ENCODE measurements around the gene GPR89A.
A peak's percentile ranks its signal among the peaks of the same experiment; 100 is the strongest.
"Not testable (repeated sequence)": the region's sequence is repeated elsewhere in the genome, so short reads cannot be mapped to it uniquely, and the experiment has no call there.

Gene GPR89A

GRCh38 chr1:145686078-145686477, 78.3 kb downstream of the GPR89A start:
- DNase-seq (ENCODE audit: low spot score), result not testable (repeated sequence)

GRCh38 chr1:145688328-145688727, 80.5 kb downstream of the GPR89A start:
- DNase-seq (ENCODE audit: low spot score), result no peak

GRCh38 chr1:145688924-145689323, 81.1 kb downstream of the GPR89A start:
- DNase-seq (ENCODE audit: low spot score), result no peak

DNA sequence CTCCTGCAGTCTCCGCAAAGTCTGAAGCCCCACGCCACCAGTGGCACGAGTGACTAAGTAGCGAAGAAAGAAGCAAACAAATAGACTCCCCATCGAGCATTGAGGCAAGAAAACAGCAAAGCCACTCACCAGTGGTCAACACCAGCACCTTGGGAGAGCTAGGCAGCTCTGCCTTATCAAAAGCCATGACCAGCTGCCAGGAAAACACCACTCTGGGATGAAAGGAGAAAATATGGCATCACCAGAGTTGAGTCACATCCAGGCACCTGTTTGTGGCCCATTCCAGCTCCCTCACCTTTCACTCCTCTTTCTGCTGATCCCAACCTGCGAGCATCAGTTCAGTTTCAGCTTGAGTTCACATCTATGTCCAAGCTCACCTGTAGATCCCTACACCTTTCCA, 82.1 kb downstream of the GPR89A start:
- DNase-seq (ENCODE audit: low spot score), result no peak

DNA sequence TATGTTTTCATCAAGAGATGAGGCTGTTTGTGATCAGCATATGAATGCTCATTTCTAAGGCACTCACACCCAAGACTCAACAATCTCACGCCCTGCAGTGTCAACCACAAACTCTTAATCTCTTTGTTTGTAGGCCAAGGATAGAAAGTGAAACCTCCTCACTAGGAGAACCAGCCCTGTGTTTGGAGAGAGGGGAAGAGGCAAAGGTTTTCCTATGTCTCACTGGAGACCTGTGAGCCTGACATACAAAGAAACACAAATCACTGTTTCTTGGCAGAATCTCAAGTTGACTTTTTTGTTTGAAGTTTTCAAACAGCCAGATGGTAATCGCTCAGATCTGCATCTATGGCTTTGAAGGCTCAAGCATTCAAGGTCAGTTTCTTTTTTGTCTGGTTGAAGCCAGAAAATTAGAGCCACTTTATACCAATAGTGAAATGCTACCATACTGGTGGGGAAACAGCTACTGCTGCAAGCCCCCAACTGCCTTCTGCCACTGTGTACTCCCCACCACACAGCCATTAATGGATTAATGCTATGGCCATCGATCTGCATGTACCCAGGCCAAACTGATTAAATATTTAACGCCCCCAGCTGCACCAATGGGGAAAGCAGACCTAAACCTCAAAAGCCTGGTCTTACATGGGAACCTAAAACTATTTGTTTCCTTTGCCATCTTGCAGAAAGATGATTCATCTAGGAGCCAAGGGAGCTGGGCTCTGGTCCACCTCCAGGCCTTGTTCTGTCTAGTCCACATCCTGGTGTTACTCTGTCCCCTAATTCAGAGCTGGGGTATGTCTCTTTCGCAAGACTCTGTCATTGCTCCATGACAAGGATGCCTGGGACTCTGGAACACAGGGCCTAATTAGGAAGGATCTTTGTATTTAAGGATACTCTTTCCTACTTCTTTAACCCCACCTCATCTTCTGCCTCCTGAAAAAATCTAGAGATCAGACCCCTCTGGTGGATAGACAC, 83.1 kb downstream of the GPR89A start:
- no peak for DNase-seq (ENCODE audit: low spot score)

GRCh38 chr1:145692785-145693443, 85.1 kb downstream of the GPR89A start:
- no peak for DNase-seq (ENCODE audit: low spot score)

GRCh38 chr1:145695821-145696629, 88.2 kb downstream of the GPR89A start:
- DNase-seq (ENCODE audit: low spot score), result no peak

- DNase-seq (ENCODE audit: low spot score), result no peak
Measured at GRCh38 chr1:145696630-145696960, 88.8 kb downstream of the GPR89A start.

- DNase-seq (ENCODE audit: low spot score), result no peak
Measured at GRCh38 chr1:145701306-145701862, 93.6 kb downstream of the GPR89A start.

DNA sequence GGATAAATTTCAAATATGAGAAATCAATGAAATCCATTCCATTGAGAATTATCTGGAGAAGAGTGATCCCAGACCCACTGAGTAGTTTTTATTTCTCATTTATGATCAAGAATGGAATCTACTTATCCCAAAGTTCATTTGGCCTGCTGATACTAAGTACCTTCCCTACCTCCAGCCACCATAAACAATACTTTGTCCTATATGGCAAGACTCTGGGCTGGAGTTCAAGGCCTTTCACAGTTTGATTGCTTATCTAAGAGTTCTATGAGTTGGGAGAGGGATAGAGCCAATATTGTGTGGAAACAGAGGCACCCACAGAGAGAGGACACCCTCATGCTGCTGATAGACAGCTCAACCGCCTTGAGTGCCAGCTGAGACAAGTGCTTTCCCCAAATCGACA, 94.3 kb downstream of the GPR89A start:
- no peak for DNase-seq (ENCODE audit: low spot score)

DNA sequence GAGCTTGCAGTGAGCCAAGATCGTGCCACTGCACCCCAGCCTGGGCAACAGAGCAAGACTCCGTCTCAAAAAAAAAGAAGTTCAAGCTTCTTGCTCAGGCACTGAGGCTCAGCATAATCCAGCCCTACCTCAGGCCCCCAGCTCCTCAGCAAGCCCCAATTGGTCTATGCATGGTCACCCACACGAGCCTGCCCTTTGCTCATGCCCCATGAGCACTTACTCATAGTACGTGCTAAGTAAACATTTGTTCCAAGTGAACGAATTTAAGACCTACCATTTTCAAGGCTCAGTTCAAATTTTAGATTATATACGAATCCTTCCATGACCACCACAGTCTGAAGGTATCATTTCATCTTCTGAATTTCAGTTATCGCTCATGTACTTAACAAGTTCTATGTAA, 95.0 kb downstream of the GPR89A start:
- no peak for DNase-seq (ENCODE audit: low spot score)

DNA sequence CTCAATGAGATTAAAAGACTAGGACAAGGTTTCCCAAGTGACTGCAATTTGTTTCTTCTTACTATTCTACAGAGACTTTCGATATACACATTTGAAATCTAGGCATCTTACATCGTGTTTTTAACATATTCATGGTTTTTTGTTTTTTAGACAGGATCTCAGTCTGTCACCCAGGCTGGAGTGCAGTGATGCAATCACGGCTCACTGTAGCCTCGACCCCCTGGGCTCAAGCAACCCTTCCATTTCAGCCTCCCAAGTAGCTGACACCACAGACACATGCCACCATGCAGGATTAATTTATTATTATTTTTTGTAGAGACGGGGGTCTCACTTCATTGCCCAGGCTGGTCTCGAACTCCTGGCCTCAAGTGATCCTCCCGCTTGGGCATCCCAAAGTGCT, 97.8 kb downstream of the GPR89A start:
- no peak for DNase-seq (ENCODE audit: low spot score)

- no peak for DNase-seq (ENCODE audit: low spot score)
Measured at GRCh38 chr1:145706086-145706664, 98.4 kb downstream of the GPR89A start.

GRCh38 chr1:145707183-145707867, 99.5 kb downstream of the GPR89A start, which contains the start of gene PDZK1:
Gene PDZK1, minus strand, starts transcription at chr1:145707368. Its CDS starts 19,347 bp downstream, at chr1:145688021.
- peak; percentile 88 for DNase-seq (ENCODE audit: low spot score)

GRCh38 chr1:145708063-145708462, 100.3 kb downstream of the GPR89A start:
- DNase-seq (ENCODE audit: low spot score), result peak; percentile 34

DNA sequence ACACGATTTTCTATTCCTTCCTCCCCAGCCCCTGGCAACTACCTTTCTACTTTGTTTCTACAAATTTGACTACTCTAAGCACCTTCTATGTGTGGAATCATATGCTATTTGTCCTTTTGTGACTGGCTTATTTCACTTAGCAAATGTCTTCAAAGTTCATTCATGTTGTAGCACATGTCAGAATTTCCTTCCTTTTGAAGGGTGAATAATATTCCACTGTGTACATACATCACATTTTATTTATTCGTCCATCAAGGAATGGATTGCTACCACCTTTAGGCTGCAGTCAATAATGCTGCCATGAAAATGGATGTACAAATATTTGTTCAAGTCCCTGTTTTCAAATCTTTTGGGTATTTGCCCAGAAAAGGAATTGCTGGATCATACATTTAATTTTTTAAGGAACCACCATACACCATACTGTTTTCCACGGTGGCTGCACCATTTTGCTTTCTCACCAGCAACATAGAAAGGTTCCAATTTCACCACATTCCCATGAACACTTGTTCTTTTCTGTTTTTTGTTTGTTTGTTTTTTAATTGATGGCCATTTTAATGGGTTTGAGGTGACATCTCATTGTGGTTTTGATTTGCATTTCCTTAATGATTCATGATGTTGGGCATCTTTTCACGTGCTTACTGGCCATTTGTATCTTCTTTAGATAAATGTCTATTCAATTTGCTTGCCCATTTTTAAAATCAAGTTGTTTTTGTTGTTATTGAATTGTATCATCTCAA, 102.7 kb downstream of the GPR89A start:
- no peak for DNase-seq (ENCODE audit: low spot score)

GRCh38 chr1:145711213-145711651, 103.4 kb downstream of the GPR89A start:
- DNase-seq (ENCODE audit: low spot score), result no peak

DNA sequence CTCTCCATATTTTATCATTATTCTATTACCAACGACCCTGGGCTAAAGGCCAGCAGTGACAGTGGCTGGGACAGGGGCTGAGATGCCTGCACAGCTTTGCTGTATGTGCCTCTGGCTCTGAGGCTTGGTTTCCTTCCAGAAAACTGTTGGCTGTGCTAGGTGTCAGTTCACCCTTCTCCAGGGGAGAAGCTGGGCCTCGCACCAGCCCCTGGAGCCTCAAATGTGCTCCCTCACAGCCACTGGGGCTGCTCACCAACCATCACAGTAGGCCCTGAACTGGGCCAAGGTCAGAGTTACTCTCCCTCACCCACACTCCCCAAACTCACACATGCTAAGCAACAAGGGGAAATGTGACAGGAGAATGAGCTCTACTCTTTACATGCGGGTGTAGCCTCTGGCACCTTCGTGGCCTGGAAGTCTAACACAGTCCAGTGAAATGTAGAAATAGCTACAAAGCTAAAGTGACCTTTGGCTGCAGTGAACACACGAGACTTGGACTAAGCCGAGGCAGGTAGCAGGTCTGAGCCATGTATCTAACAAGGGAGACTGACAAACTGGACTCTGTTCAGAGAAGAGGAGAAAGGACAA, 106.8 kb downstream of the GPR89A start:
- DNase-seq (ENCODE audit: low spot score), result peak; percentile 42

DNA sequence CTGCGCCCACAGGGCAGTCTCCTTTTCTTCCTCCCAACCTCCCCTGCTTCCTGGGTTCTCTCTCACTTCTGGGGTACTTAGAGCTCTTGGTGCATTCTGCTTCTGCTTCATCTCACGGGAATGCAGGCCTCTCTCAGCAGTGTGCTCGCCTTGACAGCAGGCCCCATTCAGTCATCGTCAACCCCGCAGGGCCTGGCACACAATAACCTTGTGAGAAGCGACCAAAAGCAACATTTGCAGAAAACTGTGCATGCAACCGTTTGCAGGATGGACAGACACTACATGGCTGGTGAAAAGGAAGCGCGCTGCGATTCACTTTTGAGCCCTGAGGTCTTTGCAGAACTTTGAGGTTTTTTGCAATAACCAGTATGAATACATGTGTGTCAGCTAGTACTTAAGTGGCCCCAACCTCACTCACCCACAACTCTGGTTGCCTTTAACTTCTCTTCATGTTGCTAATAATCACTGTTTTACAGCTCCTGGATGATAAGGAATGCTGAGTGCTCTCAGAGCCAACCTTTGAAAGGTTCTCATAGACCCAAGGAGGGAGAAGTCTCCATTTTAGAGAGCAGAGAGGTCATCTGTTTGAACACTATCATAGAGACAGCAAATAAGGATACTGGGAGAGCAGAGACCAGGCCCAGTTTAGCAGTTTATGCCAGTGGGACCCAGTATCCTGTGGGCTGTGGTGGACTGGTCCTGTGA, 109.0 kb downstream of the GPR89A start:
- DNase-seq (ENCODE audit: low spot score), result peak; percentile 62
